Natural killer cell (primary cell): ENCODE results near the gene NANOS2. TPM values are rescaled to one million over a fixed set of nuclear protein-coding genes. Genes with fewer than 3 reads are reported as not detected.

Source experiments
- ATAC-seq, 3 donors: fragments of 150-1000 bp in 2 of 3; fragments of 200-7000 bp in 1 of 3; cut with Tn5 transposase; 1 replicate in 1 of 3; 2 replicates in 2 of 3; pipeline ENCODE4 v1.10.0; 2021; ENCODE audit warnings: mild to moderate bottlenecking in 2 of 3, moderate library complexity in 2 of 3
- DNase-seq, 2 donors: peaks; one replicate each; pipeline versions ENCODE4 v3.0.0 to v3.0.0-alpha.2; 2013 to 2021; ENCODE audit warnings: mixed read lengths in 1 of 2
- H3K27ac ChIP-seq: one replicate; pipeline ENCODE4 v1.5.1; 2013; ENCODE audit warnings: mild to moderate bottlenecking, low read length
- H3K27me3 ChIP-seq: one replicate; pipeline ENCODE4 v1.6.1; 2013; ENCODE audit warnings: low read length; ENCODE audit not compliant: control insufficient read depth, insufficient read depth
- H3K36me3 ChIP-seq: one replicate; pipeline ENCODE4 v1.6.1; 2013; ENCODE audit warnings: low read length; ENCODE audit not compliant: control insufficient read depth, insufficient read depth
- H3K4me1 ChIP-seq: one replicate; pipeline ENCODE4 v1.6.1; 2013; ENCODE audit warnings: low read length; ENCODE audit not compliant: control insufficient read depth, insufficient read depth
- H3K4me3 ChIP-seq: one replicate; pipeline ENCODE4 v1.5.1; 2013; ENCODE audit warnings: low read length
- H3K9me3 ChIP-seq: one replicate; pipeline ENCODE4 v1.6.1; 2013; ENCODE audit warnings: low read length; ENCODE audit not compliant: control insufficient read depth, insufficient read depth
- H3K27ac Mint-ChIP-seq, 2 donors: one replicate each; pipeline ENCODE4 v1.8.0; 2022; ENCODE audit warnings: mild to moderate bottlenecking in 2 of 2, mixed read lengths in 2 of 2, moderate library complexity in 1 of 2
- H3K27me3 Mint-ChIP-seq, 2 donors: one replicate each; pipeline ENCODE4 v1.8.0; 2022; ENCODE audit warnings: low read depth in 2 of 2, mixed read lengths in 2 of 2
- H3K36me3 Mint-ChIP-seq: one replicate; pipeline ENCODE4 v1.8.0; 2022; ENCODE audit warnings: mixed read lengths
- H3K4me1 Mint-ChIP-seq, 2 donors: one replicate each; pipeline ENCODE4 v1.8.0; 2022; ENCODE audit warnings: mixed read lengths in 2 of 2
- H3K4me3 Mint-ChIP-seq: one replicate; pipeline ENCODE4 v1.8.0; 2022; ENCODE audit warnings: mild to moderate bottlenecking, moderate library complexity, mixed read lengths
- H3K9me3 Mint-ChIP-seq, 2 donors: one replicate each; pipeline ENCODE4 v1.8.0; 2022; ENCODE audit warnings: mixed read lengths in 2 of 2
- WGBS: methylation state at CpG from one replicate; pipeline ENCODE4 v1.1.7; 2013; ENCODE audit warnings: missing lambda C conversion rate; ENCODE audit not compliant: insufficient coverage; 5-methylcytosine and 5-hydroxymethylcytosine counted together
- intact Hi-C: fragments of 100-400 bp; cut with micrococcal nuclease; formaldehyde crosslinking; loops from one replicate; pipeline ENCODE4 v1.14.2; 2022
- total RNA-seq, 4 donors: library from RNA; stranded (reverse); fragments of 120-200 nt in 1 of 4; gene quantifications; one replicate each; pipeline versions ENCODE4 v1.2.3 to v1.2.4, GENCODE V29; 2013 to 2022
- TF ChIP-seq, protein P1 (sequence below): fragments of 200-600 bp; IDR thresholded peaks from one replicate; pipeline ENCODE4 v1.8.0; 2022; ENCODE audit warnings: antibody characterized with exemption

NANOS2 gene
- total RNA-seq, 3 donors from 2014 or later (not counting 1 experiment from before 2014, with no cell fraction given) = not detected

DNA sequence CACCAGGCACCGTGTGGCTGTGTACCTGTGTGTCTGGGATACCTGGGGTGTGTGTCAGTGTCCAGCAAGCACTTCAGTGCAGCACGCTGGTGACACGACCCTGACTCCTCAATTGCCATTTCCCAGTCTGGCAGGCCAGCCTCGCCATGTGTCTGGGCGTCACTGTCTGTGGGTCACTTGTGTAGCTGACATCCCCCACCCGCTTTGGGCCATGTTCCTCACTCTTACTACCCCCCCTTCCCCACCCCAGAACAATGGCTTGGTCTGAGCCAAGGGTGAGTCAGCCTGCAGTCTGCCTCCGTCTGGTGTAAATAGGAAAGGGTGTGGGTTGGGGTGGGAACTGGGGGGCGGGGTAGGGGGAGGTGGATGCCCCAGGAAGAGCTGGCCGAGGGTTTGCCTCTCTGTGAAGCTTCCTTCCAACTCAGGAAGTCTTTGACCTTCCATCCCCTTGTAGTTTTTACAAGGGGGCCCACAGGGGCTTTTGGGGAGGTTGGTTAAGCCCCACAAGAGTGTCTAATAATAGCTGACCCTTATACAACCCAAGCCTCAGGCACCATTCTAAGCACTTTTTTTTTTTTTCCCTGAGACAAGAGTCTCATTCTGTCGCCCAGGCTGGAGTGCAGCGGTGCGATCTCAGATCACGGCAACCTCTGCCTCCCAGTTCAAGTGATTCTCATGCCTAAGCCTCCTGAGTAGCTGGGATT is 41.5 kb upstream of the NANOS2 start:
- H3K4me3 Mint-ChIP-seq = no peak overlapping the region
- H3K4me1 Mint-ChIP-seq = peaks cover 4 to 11% of the 10 kb centered on the region in 2 donors
- no peaks in the 10 kb centered on the region for H3K36me3 Mint-ChIP-seq
- no peak overlapping the region for H3K27ac ChIP-seq
- TF ChIP-seq, protein P1, sequence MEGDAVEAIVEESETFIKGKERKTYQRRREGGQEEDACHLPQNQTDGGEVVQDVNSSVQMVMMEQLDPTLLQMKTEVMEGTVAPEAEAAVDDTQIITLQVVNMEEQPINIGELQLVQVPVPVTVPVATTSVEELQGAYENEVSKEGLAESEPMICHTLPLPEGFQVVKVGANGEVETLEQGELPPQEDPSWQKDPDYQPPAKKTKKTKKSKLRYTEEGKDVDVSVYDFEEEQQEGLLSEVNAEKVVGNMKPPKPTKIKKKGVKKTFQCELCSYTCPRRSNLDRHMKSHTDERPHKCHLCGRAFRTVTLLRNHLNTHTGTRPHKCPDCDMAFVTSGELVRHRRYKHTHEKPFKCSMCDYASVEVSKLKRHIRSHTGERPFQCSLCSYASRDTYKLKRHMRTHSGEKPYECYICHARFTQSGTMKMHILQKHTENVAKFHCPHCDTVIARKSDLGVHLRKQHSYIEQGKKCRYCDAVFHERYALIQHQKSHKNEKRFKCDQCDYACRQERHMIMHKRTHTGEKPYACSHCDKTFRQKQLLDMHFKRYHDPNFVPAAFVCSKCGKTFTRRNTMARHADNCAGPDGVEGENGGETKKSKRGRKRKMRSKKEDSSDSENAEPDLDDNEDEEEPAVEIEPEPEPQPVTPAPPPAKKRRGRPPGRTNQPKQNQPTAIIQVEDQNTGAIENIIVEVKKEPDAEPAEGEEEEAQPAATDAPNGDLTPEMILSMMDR = no peak
- DNase-seq (no peak), ATAC-seq (no peak)
- no peak overlapping the region for H3K27ac Mint-ChIP-seq
- H3K4me1 ChIP-seq = peaks cover 10% of the 10 kb centered on the region
- H3K4me3 ChIP-seq = no peak overlapping the region
- intact Hi-C loops = no loop called here
- H3K9me3 Mint-ChIP-seq = no peaks in the 10 kb centered on the region
- peaks cover 11% of the 10 kb centered on the region for H3K9me3 ChIP-seq
- 56% methylated on average over 10 of the region's 13 CpGs for WGBS
- no peaks in the 10 kb centered on the region for H3K36me3 ChIP-seq
- peaks cover 28 to 34% of the 10 kb centered on the region in 2 donors for H3K27me3 Mint-ChIP-seq
- H3K27me3 ChIP-seq = peaks cover 7% of the 10 kb centered on the region

GRCh38 chr19:45954156-45954555 is 39.6 kb upstream of the NANOS2 start:
- WGBS = 46% methylated on average over 9 of the region's 9 CpGs
- DNase-seq (no peak), ATAC-seq (no peak)
- H3K4me1 Mint-ChIP-seq = peaks cover 4 to 11% of the 10 kb centered on the region in 2 donors
- H3K4me1 ChIP-seq = peaks cover 10% of the 10 kb centered on the region
- H3K9me3 ChIP-seq = peaks cover 11% of the 10 kb centered on the region
- no peaks in the 10 kb centered on the region for H3K36me3 Mint-ChIP-seq
- peaks cover 7% of the 10 kb centered on the region for H3K27me3 ChIP-seq
- TF ChIP-seq, protein P1 = no peak
- H3K27me3 Mint-ChIP-seq = peaks cover 17 to 28% of the 10 kb centered on the region in 2 donors
- H3K27ac Mint-ChIP-seq = no peak overlapping the region
- no peak overlapping the region for H3K27ac ChIP-seq
- no peaks in the 10 kb centered on the region for H3K9me3 Mint-ChIP-seq
- no peak overlapping the region for H3K4me3 Mint-ChIP-seq
- no peak overlapping the region for H3K4me3 ChIP-seq
- no peaks in the 10 kb centered on the region for H3K36me3 ChIP-seq
- intact Hi-C loops = no loop called here

- 97% methylated on average over 8 of the region's 8 CpGs for WGBS
- TF ChIP-seq, protein P1 = no peak
- Mint-ChIP-seq H3K4me3 (no peak overlapping the region), H3K9me3 (no peaks in the 10 kb centered on the region), H3K36me3 (no peaks in the 10 kb centered on the region), H3K27me3 (peaks cover 17 to 23% of the 10 kb centered on the region in 2 donors), H3K4me1 (peaks cover 4 to 11% of the 10 kb centered on the region in 2 donors), H3K27ac (no peak overlapping the region)
- intact Hi-C loops = no loop called here
- no peaks in the 10 kb centered on the region for H3K36me3 ChIP-seq
- H3K9me3 ChIP-seq = peaks cover 11% of the 10 kb centered on the region
- peaks cover 10% of the 10 kb centered on the region for H3K4me1 ChIP-seq
- no peak overlapping the region for H3K4me3 ChIP-seq
- no peak overlapping the region for H3K27ac ChIP-seq
- DNase-seq (no peak), ATAC-seq (no peak)
- peaks cover 7% of the 10 kb centered on the region for H3K27me3 ChIP-seq
These were observed 39.1 kb upstream of the NANOS2 start for GRCh38 chr19:45953676-45954075.
